ENCODE measurements around the gene NRXN2.

GRCh38 chr11:64710418-64711137, 12.4 kb downstream of the NRXN2 start:
- TF ChIP-seq CTCF (IDR thresholded peaks at IDR 0.05) (no peak), POLR2A (IDR thresholded peaks at IDR 0.05) (no peak)
